Stimulated activated CD8-positive, alpha-beta memory T cell treated with anti-CD3 and anti-CD28 coated beads, Interleukin-15, amount 100 ng/mL, for 48 hours (primary cell): ENCODE results near the gene MEF2D.
A peak's percentile ranks its signal among the peaks of the same experiment; 100 is the strongest.

Source experiments
- DNase-seq, 2 donors: peaks; one replicate each; pipeline ENCODE4 v3.0.0-alpha.2; 2020; ENCODE audit warnings: low read depth in 2 of 2

Gene MEF2D

GRCh38 chr1:156524481-156524869 lies 23.9 kb upstream of the MEF2D start:
- no peak for DNase-seq

- DNase-seq, result no peak
Measured at GRCh38 chr1:156523801-156524480, 23.4 kb upstream of the MEF2D start.

- DNase-seq, result no peak
Measured at GRCh38 chr1:156522443-156522970, 21.9 kb upstream of the MEF2D start.

GRCh38 chr1:156517748-156518147 lies 17.2 kb upstream of the MEF2D start:
- DNase-seq, result no peak

- DNase-seq, result no peak
Measured at GRCh38 chr1:156516821-156517220, 16.2 kb upstream of the MEF2D start.

- DNase-seq, result no peak
Measured at GRCh38 chr1:156515956-156516355, 15.4 kb upstream of the MEF2D start.

GRCh38 chr1:156513185-156513584 lies 12.6 kb upstream of the MEF2D start:
- no peak for DNase-seq

- peak in 1 of 2 donors; percentile 41 for DNase-seq
Measured at GRCh38 chr1:156511644-156512043, 11.1 kb upstream of the MEF2D start.

GRCh38 chr1:156510709-156511108 lies 10.1 kb upstream of the MEF2D start:
- DNase-seq, result no peak

- DNase-seq, result no peak
Measured at GRCh38 chr1:156509424-156510034, 9.0 kb upstream of the MEF2D start.

GRCh38 chr1:156508955-156509234 lies 8.3 kb upstream of the MEF2D start:
- DNase-seq, result no peak

- no peak for DNase-seq
Measured at GRCh38 chr1:156508205-156508954, 7.8 kb upstream of the MEF2D start.

- no peak for DNase-seq
Measured at GRCh38 chr1:156506450-156506849, 5.9 kb upstream of the MEF2D start.

- no peak for DNase-seq
Measured at GRCh38 chr1:156505679-156506298, 5.2 kb upstream of the MEF2D start.

GRCh38 chr1:156504821-156505678 lies 4.5 kb upstream of the MEF2D start:
- peak; percentile 95 to 96 for DNase-seq

GRCh38 chr1:156504438-156504813 lies 3.9 kb upstream of the MEF2D start:
- no peak for DNase-seq

- no peak for DNase-seq
Measured at GRCh38 chr1:156503698-156504437, 3.3 kb upstream of the MEF2D start.

- DNase-seq, result no peak
Measured at GRCh38 chr1:156502894-156503697, 2.5 kb upstream of the MEF2D start.

GRCh38 chr1:156502391-156502893 lies 1.9 kb upstream of the MEF2D start:
- DNase-seq, result no peak
